ENCODE data around the gene KNL1. TPM values are rescaled to one million over a fixed set of nuclear protein-coding genes. Genes with fewer than 3 reads are reported as not detected.

KNL1 gene
- total RNA-seq, 1 experiment from 2014 or later: 25.2 TPM

Small RNA genes within 50 kb of the gene (small RNA-seq; reads per million reads assigned to genes)
- gene RF00017: 0 reads per million in 2 experiments
- 0 reads per million in 2 experiments for gene RN7SL376P

Other genes with a start within 250 kb of the KNL1 start
- not detected in 2 replicates for gene PHGR1, start 243.2 kb upstream of the KNL1 start, total RNA-seq (2014; rRNA removed; shearing (Covaris generic))
- 0.12 and 1.0 TPM in 2 replicates for gene DISP2, start 236.0 kb upstream of the KNL1 start, total RNA-seq (2014; rRNA removed; shearing (Covaris generic))
- gene KNSTRN, start 211.5 kb upstream of the KNL1 start, total RNA-seq (2014; rRNA removed; shearing (Covaris generic)): 66.8 and 80.4 TPM in 2 replicates
- 19.0 and 27.2 TPM in 2 replicates for gene IVD, start 188.5 kb upstream of the KNL1 start, total RNA-seq (2014; rRNA removed; shearing (Covaris generic))
- 6.2 and 7.2 TPM in 2 replicates for gene BAHD1, start 153.3 kb upstream of the KNL1 start, total RNA-seq (2014; rRNA removed; shearing (Covaris generic))
- 9.3 and 12.4 TPM in 2 replicates for gene CHST14, start 123.3 kb upstream of the KNL1 start, total RNA-seq (2014; rRNA removed; shearing (Covaris generic))
- gene CCDC32, start 29.2 kb upstream of the KNL1 start, total RNA-seq (2014; rRNA removed; shearing (Covaris generic)): 17.0 and 17.8 TPM in 2 replicates
- gene RPUSD2, start 24.9 kb upstream of the KNL1 start, total RNA-seq (2014; rRNA removed; shearing (Covaris generic)): 13.3 and 13.5 TPM in 2 replicates
- 4.3 and 7.1 TPM in 2 replicates for gene RAD51, start 100.9 kb downstream of the KNL1 start, total RNA-seq (2014; rRNA removed; shearing (Covaris generic))
- gene RMDN3, start 161.0 kb downstream of the KNL1 start, total RNA-seq (2014; rRNA removed; shearing (Covaris generic)): 15.2 and 19.7 TPM in 2 replicates
- 7.1 and 8.7 TPM in 2 replicates for gene GCHFR, start 169.8 kb downstream of the KNL1 start, total RNA-seq (2014; rRNA removed; shearing (Covaris generic))
- 0.25 and 0.40 TPM in 2 replicates for gene C15orf62, start 175.7 kb downstream of the KNL1 start, total RNA-seq (2014; rRNA removed; shearing (Covaris generic))
- 9.6 and 14.6 TPM in 2 replicates for gene ZFYVE19, start 212.8 kb downstream of the KNL1 start, total RNA-seq (2014; rRNA removed; shearing (Covaris generic))
- gene DNAJC17, start 213.2 kb downstream of the KNL1 start, total RNA-seq (2014; rRNA removed; shearing (Covaris generic)): 27.3 and 27.9 TPM in 2 replicates
- gene PPP1R14D, start 234.5 kb downstream of the KNL1 start, total RNA-seq (2014; rRNA removed; shearing (Covaris generic)): not detected in 2 replicates
- gene SPINT1, start 249.8 kb downstream of the KNL1 start, total RNA-seq (2014; rRNA removed; shearing (Covaris generic)): 1.7 and 2.4 TPM in 2 replicates

Measured in NCI-H460 (cell line).